ENCODE data around the gene GRIK4.

The GRIK4 gene

DNA sequence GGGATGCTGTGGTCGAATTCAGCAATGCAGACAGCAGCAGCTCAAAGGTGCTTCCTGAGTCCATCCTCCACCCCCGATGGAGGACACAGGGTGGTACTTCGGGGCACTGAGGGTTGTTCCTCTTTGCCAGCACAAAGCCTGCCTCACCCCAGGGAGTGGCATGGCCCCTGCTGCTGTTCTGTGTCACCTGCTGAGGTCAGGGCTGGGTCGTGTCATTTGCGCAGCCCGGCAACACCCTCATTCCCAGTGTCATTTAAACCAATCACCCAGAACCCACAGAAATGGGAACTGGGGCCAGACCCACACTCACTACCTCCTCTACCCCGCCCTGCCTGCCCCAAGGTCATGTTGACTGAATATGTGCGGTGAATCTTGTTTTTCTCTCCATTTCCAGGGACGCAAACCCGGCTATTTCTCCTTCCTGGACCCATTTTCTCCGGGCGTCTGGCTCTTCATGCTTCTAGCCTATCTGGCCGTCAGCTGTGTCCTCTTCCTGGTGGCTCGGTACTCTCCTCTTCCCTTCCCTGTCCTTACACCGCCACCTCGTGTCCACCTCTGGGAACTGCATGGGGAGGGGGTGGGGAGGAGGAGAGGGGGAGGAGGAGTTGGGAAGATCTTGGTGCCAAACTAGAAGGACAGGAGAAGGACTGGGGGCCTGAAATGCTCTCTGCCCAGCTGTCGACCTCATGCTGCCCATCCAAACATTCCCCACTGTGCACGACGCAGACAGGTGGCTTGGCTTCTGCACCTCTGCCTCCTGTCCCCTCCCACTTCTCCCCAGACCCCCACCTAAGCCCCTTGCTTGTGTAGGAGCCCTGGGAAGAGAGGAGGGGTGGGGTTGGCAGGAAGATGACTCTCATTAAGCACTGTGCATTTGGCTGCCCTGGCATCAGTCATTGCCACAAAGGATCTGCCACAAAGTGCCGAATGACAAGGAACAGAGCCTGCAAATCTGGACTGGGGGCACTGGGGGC, 441.2 kb downstream of the GRIK4 start:
- Histone ChIP-seq H3K9ac (peak overlapping the region in 5 of 11 experiments; percentile 34 to 58 (median 47); a peak in 8 of 22 replicates), H4K20me1 (no peaks in the 10 kb centered on the region), H3K9me3 (replicated peaks in 1 of 11) (no peaks in the 10 kb centered on the region), H3K4me1 (peaks cover 14 to 26% (median 21%) of the 10 kb centered on the region in 10 experiments), H3K4me2 (peak overlapping the region; percentile 43 to 90 (median 81)), H3K4me3 (peak overlapping the region in 8 of 10 experiments; percentile 7 to 61 (median 40); a peak in 10 of 20 replicates), H3K27me3 (no peaks in the 10 kb centered on the region), H3K36me3 (no peaks in the 10 kb centered on the region), H3K27ac (peak overlapping the region in 3 of 11 experiments; percentile 24 to 55 (median 38); a peak in 3 of 22 replicates)
- no peak for TF ChIP-seq Cebpa-rat (IDR thresholded peaks at IDR 0.05)

DNA sequence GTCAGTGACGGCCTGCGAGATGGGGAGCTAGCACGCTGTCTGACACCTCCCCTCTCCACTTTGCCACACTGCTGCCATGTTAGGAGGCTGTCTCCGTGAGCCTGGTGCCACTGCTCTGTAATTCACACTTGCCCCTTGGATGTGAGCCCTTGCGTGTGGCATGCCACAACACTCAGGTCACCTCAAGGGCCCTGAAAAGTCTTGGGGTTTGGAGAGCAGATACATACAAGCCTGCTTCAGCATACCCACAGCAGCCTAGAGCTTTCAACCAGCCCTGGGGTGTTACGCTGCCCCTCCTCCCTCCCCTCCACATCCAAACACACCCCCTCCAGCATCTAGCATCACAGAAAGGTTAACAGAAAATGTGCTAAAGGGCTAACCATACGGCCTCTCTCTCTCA, 442.8 kb downstream of the GRIK4 start:
- peaks cover 14 to 26% (median 21%) of the 10 kb centered on the region in 10 experiments for H3K4me1 ChIP-seq
- H3K4me3 ChIP-seq, result no peak overlapping the region
- no peak overlapping the region for H3K27ac ChIP-seq
- TF ChIP-seq Cebpa-rat (IDR thresholded peaks at IDR 0.05), result no peak
- no peaks in the 10 kb centered on the region for H4K20me1 ChIP-seq
- no peaks in the 10 kb centered on the region for H3K9me3 ChIP-seq (replicated peaks in 1 of 11)
- no peaks in the 10 kb centered on the region for H3K36me3 ChIP-seq
- no peak overlapping the region for H3K4me2 ChIP-seq
- no peaks in the 10 kb centered on the region for H3K27me3 ChIP-seq
- no peak overlapping the region for H3K9ac ChIP-seq

DNA sequence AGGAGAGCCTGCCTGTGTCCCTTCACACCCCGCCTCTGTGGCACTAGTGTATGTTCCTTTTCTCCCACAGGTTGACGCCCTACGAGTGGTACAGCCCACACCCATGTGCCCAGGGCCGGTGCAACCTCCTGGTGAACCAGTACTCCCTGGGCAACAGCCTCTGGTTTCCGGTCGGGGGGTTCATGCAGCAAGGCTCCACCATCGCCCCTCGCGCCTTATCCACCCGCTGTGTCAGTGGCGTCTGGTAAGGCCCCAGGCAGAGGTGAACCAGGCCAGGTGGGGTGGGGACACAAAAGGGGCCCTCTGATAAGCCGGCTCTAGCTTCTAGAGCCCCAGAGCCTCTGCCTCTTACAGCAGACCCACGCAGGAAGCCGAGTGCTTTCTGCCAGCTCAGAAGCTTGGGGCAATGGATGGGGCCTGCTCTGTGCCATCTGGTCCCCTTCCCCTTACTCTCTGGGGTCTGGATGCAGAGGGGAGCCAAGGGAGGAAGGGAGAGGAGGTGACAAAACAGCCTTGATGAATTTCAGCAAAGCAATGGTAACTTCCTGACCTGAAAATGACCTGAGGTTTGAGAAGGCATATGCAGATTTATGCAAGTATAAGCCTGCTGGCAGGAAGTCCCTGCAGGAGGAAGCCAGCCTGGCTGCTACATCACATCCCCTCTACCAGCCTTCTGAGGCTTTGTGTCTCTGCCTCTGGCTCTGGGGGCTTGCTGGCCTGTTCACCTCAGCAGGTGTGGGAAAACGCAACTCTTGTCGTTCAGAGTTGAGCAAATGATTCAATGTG, 445.4 kb downstream of the GRIK4 start:
- peaks cover 14 to 25% (median 20%) of the 10 kb centered on the region in 10 experiments for H3K4me1 ChIP-seq
- no peaks in the 10 kb centered on the region for H4K20me1 ChIP-seq
- H3K4me2 ChIP-seq, result peak overlapping the region; percentile 40 to 68 (median 53)
- H3K27ac ChIP-seq, result peak overlapping the region in 9 of 11 experiments; percentile 21 to 67 (median 58); a peak in 17 of 22 replicates
- no peaks in the 10 kb centered on the region for H3K36me3 ChIP-seq
- peak overlapping the region in 3 of 11 experiments; percentile 7 to 41 (median 21); a peak in 3 of 22 replicates for H3K9ac ChIP-seq
- no peak overlapping the region for H3K4me3 ChIP-seq
- H3K27me3 ChIP-seq, result no peaks in the 10 kb centered on the region
- H3K9me3 ChIP-seq (replicated peaks in 1 of 11), result no peaks in the 10 kb centered on the region
- TF ChIP-seq Cebpa-rat (IDR thresholded peaks at IDR 0.05), result no peak

DNA sequence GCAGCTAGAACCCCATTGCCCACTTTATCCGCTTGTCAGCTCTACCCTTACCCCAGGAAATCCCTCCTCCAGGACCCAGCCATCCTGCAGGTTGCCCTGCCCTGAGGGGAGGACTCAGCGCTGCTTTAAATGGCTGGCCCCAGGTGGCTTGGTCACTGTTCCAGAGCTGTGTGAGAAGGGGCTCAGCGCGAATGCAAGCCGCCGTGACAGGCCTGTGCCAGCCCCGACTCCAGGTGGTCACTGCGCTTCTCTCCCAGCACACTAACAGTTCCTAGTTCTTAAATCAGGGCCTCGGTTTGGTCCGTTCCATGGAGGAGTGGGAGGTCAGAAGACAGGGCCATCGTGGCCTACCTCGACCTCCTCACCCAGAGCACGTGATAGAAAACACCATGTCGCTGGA, 446.6 kb downstream of the GRIK4 start:
- H3K9me3 ChIP-seq (replicated peaks in 1 of 11), result no peaks in the 10 kb centered on the region
- no peak overlapping the region for H3K4me3 ChIP-seq
- H3K27ac ChIP-seq, result peak overlapping the region in 1 of 11 experiments; percentile 3; a peak in 1 of 22 replicates
- TF ChIP-seq Cebpa-rat (IDR thresholded peaks at IDR 0.05), result no peak
- H3K36me3 ChIP-seq, result no peaks in the 10 kb centered on the region
- H3K27me3 ChIP-seq, result no peaks in the 10 kb centered on the region
- peaks cover 10 to 16% (median 13%) of the 10 kb centered on the region in 10 experiments for H3K4me1 ChIP-seq
- H3K9ac ChIP-seq, result no peak overlapping the region
- no peaks in the 10 kb centered on the region for H4K20me1 ChIP-seq
- no peak overlapping the region for H3K4me2 ChIP-seq

DNA sequence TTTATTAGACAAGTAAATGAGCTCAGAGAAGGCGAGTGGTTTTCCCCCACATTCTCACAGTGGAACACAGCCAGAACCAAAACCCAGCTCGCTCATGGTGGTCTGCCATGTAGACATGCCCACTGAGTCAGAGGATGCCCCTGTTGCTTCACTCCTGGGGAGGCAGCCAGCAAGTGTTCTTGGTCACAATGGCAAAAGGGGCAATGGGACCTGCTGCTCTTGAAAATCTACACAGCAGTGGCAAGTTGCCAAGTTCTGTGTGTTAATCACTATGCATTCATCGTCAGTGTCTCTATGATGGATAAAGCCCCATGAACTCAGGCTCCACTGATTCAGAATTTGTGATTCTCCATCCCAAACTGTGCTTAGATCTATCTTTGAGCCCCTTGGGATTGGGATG, 447.6 kb downstream of the GRIK4 start:
- Histone ChIP-seq H3K27me3 (no peaks in the 10 kb centered on the region), H3K36me3 (no peaks in the 10 kb centered on the region), H4K20me1 (no peaks in the 10 kb centered on the region), H3K4me1 (peaks cover 10 to 16% (median 13%) of the 10 kb centered on the region in 10 experiments), H3K9me3 (replicated peaks in 1 of 11) (no peaks in the 10 kb centered on the region), H3K27ac (no peak overlapping the region), H3K4me2 (no peak overlapping the region), H3K9ac (no peak overlapping the region), H3K4me3 (no peak overlapping the region)
- TF ChIP-seq Cebpa-rat (IDR thresholded peaks at IDR 0.05), result no peak

DNA sequence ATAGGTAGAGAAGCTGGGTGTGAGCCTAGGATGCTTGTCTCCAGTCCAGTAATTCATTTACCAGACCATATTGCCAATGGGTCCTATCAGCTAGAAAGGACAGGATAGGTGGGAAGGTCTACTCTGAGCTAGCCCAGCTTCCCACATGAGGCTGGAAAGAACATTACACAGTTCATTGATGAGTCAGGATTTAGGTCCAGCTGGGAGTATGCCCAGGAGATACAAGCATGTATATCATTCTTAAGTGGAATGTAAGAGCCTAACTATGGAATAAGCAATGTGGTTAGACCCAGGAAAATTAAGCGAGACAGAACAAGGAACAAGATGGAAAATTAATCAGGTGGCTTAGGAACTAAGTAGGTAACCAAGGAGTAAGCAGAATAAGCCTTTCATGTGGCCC, 453.3 kb downstream of the GRIK4 start:
- Histone ChIP-seq H4K20me1 (no peaks in the 10 kb centered on the region), H3K27ac (no peak overlapping the region), H3K9me3 (replicated peaks in 1 of 11) (no peaks in the 10 kb centered on the region), H3K27me3 (no peaks in the 10 kb centered on the region), H3K4me3 (no peak overlapping the region), H3K4me1 (no peaks in the 10 kb centered on the region), H3K4me2 (no peak overlapping the region), H3K9ac (no peak overlapping the region), H3K36me3 (no peaks in the 10 kb centered on the region)
- TF ChIP-seq Cebpa-rat (IDR thresholded peaks at IDR 0.05), result no peak

DNA sequence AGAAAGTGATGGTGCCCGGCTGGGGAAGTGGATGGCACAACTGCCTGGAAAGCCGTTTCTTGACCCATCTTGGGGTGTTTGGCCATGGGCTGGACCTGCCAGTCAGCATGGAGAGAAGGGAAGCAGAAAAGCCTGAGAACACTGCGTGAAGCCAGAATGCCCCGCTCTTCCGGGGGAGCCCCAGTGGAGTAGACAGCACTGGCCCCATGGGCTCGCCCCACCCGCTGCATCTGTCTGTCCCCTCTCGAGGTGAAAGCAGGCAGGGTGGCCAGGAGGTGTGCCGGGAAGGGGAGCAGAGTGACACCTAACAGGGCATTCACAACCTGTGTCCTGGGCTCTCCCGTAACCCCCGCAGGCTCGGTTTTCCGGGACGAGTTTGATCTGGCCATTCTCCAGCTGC, 455.3 kb downstream of the GRIK4 start:
- H3K4me3 ChIP-seq, result no peak overlapping the region
- H3K9ac ChIP-seq, result no peak overlapping the region
- no peaks in the 10 kb centered on the region for H4K20me1 ChIP-seq
- no peaks in the 10 kb centered on the region for H3K4me1 ChIP-seq
- no peaks in the 10 kb centered on the region for H3K27me3 ChIP-seq
- H3K4me2 ChIP-seq, result no peak overlapping the region
- no peak for TF ChIP-seq Cebpa-rat (IDR thresholded peaks at IDR 0.05)
- no peaks in the 10 kb centered on the region for H3K9me3 ChIP-seq (replicated peaks in 1 of 11)
- H3K27ac ChIP-seq, result no peak overlapping the region
- no peaks in the 10 kb centered on the region for H3K36me3 ChIP-seq

DNA sequence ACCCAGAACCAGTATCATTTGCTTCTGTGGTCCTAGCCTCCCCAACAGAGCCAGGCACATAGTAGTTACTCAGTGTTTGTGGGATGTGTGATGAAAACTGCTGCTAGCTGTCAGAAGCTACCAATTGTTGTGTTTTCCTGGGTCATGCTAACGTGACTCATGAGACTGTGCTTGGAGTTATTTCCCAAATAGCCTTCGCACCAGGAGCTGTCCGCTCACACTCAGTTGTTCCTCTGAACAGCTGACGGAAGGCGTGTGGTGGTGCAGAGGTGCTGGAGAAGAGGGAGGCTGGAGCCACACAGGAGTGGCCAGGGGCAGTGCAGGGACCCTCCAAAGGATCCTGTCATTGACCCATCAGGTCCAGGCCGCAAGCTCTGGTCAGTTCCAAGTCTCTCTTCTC, 458.4 kb downstream of the GRIK4 start:
- Histone ChIP-seq H3K27me3 (no peaks in the 10 kb centered on the region), H3K4me1 (no peaks in the 10 kb centered on the region), H3K4me3 (no peak overlapping the region), H3K9me3 (replicated peaks in 1 of 11) (no peaks in the 10 kb centered on the region), H3K9ac (no peak overlapping the region), H3K36me3 (no peaks in the 10 kb centered on the region), H3K4me2 (no peak overlapping the region), H3K27ac (no peak overlapping the region), H4K20me1 (no peaks in the 10 kb centered on the region)
- no peak for TF ChIP-seq Cebpa-rat (IDR thresholded peaks at IDR 0.05)

DNA sequence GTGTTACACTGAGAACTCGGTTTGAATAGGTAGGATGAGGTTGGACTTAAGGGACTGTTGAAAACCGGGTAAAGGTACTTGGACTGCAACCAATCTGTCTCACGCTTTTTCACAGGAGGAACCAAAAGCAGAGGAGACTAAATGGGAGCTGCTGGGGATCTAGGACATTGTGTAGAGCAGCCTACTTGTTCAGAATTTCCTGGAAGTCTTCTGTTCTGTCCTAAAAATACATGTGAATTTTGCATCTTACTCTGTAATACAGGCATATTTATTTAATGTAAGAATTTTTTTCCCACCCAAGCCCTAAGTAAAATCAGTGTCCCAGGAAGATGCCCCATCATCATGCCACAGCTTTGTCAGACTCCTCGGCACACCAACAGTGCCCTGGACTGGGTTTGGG, 460.3 kb downstream of the GRIK4 start:
- no peak for TF ChIP-seq Cebpa-rat (IDR thresholded peaks at IDR 0.05)
- H3K27me3 ChIP-seq, result no peaks in the 10 kb centered on the region

More for the DNA sequence above, 460.3 kb downstream of the GRIK4 start:
- H3K36me3 ChIP-seq, result no peaks in the 10 kb centered on the region
- no peaks in the 10 kb centered on the region for H4K20me1 ChIP-seq
- H3K9ac ChIP-seq, result no peak overlapping the region
- H3K9me3 ChIP-seq (replicated peaks in 1 of 11), result no peaks in the 10 kb centered on the region
- H3K4me3 ChIP-seq, result no peak overlapping the region
- H3K27ac ChIP-seq, result no peak overlapping the region
- no peak overlapping the region for H3K4me2 ChIP-seq
- no peaks in the 10 kb centered on the region for H3K4me1 ChIP-seq
